SU-DHL-6 (cell line): ENCODE data around the gene IPPK.

Source experiments
- H2AFZ ChIP-seq: fragments of 200-600 bp; sonication (generic); 2 replicates; pipeline ENCODE4 v1.6.1; 2014; ENCODE audit warnings: low read depth, mild to moderate bottlenecking, moderate library complexity, mixed read lengths, antibody characterized with exemption, low read length; ENCODE audit not compliant: severe bottlenecking
- H3F3A ChIP-seq: fragments of 200-600 bp; shearing (Covaris generic); 2 replicates; pipeline ENCODE4 v1.6.0; 2016; ENCODE audit warnings: antibody characterized with exemption, mild to moderate bottlenecking; ENCODE audit not compliant: insufficient read depth
- H3K27ac ChIP-seq: fragments of 200-600 bp; sonication (generic); 2 replicates; pipeline ENCODE4 v1.5.1; 2016; ENCODE audit warnings: low read depth, mild to moderate bottlenecking, low read length, moderate library complexity, mixed read lengths
- H3K27me3 ChIP-seq: fragments of 200-600 bp; sonication (generic), shearing (Covaris generic); 2 replicates; pipeline ENCODE4 v1.6.0; 2014; ENCODE audit warnings: mild to moderate bottlenecking, low read length
- H3K36me3 ChIP-seq: fragments of 200-600 bp; sonication (generic); 2 replicates; pipeline ENCODE4 v1.6.1; 2014; ENCODE audit warnings: mild to moderate bottlenecking, low read length, mixed read lengths
- H3K4me2 ChIP-seq: fragments of 300-600, 200-600 bp; shearing (Covaris generic), sonication (generic); 2 replicates; pipeline ENCODE4 v1.6.0; 2014; ENCODE audit warnings: low read length, low read depth, mild to moderate bottlenecking; ENCODE audit not compliant: poor library complexity, severe bottlenecking
- H3K4me3 ChIP-seq: fragments of 200-600 bp; sonication (generic); 2 replicates; pipeline ENCODE4 v1.5.1; 2014; ENCODE audit warnings: antibody characterized with exemption, low read length, mild to moderate bottlenecking, mixed read lengths; ENCODE audit not compliant: insufficient read depth, poor library complexity, severe bottlenecking
- H3K79me2 ChIP-seq: fragments of 200-600 bp; sonication (generic); 2 replicates; pipeline ENCODE4 v1.6.1; 2014; ENCODE audit warnings: mild to moderate bottlenecking, low read length, moderate library complexity; ENCODE audit not compliant: insufficient read depth
- H3K9ac ChIP-seq: fragments of 200-600 bp; sonication (generic); 2 replicates; pipeline ENCODE4 v1.7.0; 2014; ENCODE audit warnings: mild to moderate bottlenecking, low read length
- H3K9me2 ChIP-seq: fragments of 200-600 bp; sonication (generic); replicated peaks from 2 replicates; pipeline ENCODE4 v1.6.1; 2014; ENCODE audit warnings: low read length; ENCODE audit not compliant: insufficient read depth
- H3K9me3 ChIP-seq: fragments of 200-600 bp; sonication (generic); 2 replicates; pipeline ENCODE4 v1.6.1; 2014; ENCODE audit warnings: low read length, mixed read lengths; ENCODE audit not compliant: insufficient read depth
- H4K20me1 ChIP-seq: fragments of 200-600 bp; sonication (generic); 2 replicates; pipeline ENCODE4 v1.6.1; 2014; ENCODE audit warnings: low read depth, mild to moderate bottlenecking, antibody characterized with exemption, low read length, moderate library complexity, mixed read lengths
- EZH2phosphoT487 ChIP-seq: fragments of 200-600 bp; sonication (generic), shearing (Covaris generic); conservative IDR thresholded peaks from 2 replicates; pipeline ENCODE4 v1.6.1; 2018; ENCODE audit warnings: mild to moderate bottlenecking, antibody characterized with exemption, low read length, moderate library complexity, mixed read lengths
- TF ChIP-seq, protein P1 (sequence below): fragments of 200-600 bp; sonication (generic); IDR thresholded peaks from one replicate; pipeline ENCODE4 v1.5.1; 2017; ENCODE audit warnings: antibody characterized with exemption, mild to moderate bottlenecking, low read length, moderate library complexity; ENCODE audit not compliant: insufficient read depth, poor library complexity, severe bottlenecking

The IPPK gene

DNA sequence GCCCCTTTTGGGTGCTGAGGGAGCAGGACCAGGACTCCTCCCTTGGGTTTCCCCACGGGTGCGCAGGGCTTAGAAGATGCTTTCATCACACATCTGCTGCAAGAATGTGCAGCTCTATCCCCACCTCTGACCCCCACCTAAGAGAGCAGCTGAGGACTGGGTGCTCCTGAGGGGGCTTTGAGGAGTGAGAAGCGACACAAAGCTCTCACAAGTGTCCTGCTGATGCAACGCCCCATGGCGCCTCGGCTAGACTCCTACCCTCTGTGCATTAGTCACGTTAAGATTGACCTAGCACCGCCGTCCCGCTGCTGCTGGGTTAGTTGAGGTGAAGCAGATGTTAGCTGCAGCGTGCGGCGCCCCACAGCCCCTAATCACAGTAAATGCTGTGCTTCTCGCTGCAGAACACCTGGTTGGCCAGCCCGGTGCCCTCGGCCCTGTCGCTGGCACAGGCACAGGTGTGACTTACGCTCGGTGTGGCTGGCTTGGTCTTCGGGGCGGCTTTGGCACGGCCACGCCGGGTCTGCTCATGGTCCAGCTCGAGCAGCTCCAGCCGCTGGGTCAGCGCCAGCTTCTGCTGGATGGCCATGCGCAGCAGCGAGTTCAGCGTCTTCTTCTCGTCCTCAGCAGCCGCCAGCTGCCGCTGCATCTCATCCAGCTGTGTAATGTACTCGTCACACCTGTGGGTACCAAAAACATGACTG, 45.0 kb upstream of the IPPK start:
- no peak overlapping the region for H3K9ac ChIP-seq
- no peak overlapping the region for H3K4me2 ChIP-seq
- no peaks in the 10 kb centered on the region for H3K27me3 ChIP-seq
- peaks cover 15% of the 10 kb centered on the region; the same call in 1 of the 2 replicates for H3K36me3 ChIP-seq
- H3K4me3 ChIP-seq, result no peak overlapping the region
- H3K9me3 ChIP-seq, result no peaks in the 10 kb centered on the region
- no peak overlapping the region for H2AFZ ChIP-seq
- no peaks in the 10 kb centered on the region for H4K20me1 ChIP-seq
- H3K9me2 ChIP-seq, result no peaks in the 10 kb centered on the region
- peaks cover 15% of the 10 kb centered on the region for H3F3A ChIP-seq
- TF ChIP-seq, protein P1, sequence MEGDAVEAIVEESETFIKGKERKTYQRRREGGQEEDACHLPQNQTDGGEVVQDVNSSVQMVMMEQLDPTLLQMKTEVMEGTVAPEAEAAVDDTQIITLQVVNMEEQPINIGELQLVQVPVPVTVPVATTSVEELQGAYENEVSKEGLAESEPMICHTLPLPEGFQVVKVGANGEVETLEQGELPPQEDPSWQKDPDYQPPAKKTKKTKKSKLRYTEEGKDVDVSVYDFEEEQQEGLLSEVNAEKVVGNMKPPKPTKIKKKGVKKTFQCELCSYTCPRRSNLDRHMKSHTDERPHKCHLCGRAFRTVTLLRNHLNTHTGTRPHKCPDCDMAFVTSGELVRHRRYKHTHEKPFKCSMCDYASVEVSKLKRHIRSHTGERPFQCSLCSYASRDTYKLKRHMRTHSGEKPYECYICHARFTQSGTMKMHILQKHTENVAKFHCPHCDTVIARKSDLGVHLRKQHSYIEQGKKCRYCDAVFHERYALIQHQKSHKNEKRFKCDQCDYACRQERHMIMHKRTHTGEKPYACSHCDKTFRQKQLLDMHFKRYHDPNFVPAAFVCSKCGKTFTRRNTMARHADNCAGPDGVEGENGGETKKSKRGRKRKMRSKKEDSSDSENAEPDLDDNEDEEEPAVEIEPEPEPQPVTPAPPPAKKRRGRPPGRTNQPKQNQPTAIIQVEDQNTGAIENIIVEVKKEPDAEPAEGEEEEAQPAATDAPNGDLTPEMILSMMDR, result no peak
- no peak for TF ChIP-seq EZH2phosphoT487
- peaks cover 3% of the 10 kb centered on the region for H3K79me2 ChIP-seq
- no peak overlapping the region for H3K27ac ChIP-seq

DNA sequence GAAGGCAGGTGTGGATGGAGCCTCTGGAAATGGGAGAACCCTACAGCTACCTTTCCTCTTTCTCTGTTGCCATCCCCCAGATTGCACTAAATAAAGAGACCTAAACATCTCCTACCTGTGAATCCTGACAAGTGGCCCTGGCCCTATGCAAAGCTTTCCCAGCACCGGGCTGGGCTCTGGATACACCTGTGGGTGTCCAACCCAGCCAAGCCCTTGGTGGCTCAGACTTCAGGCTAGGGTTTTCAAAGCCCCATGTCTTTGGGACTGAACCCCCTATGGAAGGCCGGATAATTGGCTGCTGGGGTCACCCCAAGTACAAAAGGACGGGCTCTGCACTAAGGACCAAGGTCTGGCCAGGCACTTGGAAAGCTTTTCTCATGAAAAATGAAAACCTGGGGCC, 44.1 kb upstream of the IPPK start:
- no peak overlapping the region for H3K4me2 ChIP-seq
- no peak overlapping the region for H2AFZ ChIP-seq
- peaks cover 3% of the 10 kb centered on the region for H3K79me2 ChIP-seq
- H3K9me2 ChIP-seq, result no peaks in the 10 kb centered on the region
- H3K36me3 ChIP-seq, result peaks cover 15% of the 10 kb centered on the region; the same call in 1 of the 2 replicates
- no peaks in the 10 kb centered on the region for H3K27me3 ChIP-seq
- H3K4me3 ChIP-seq, result no peak overlapping the region
- no peaks in the 10 kb centered on the region for H4K20me1 ChIP-seq
- H3K9ac ChIP-seq, result no peak overlapping the region
- H3K27ac ChIP-seq, result no peak overlapping the region
- H3K9me3 ChIP-seq, result no peaks in the 10 kb centered on the region
- no peak for TF ChIP-seq EZH2phosphoT487
- TF ChIP-seq, protein P1, result no peak
- H3F3A ChIP-seq, result peaks cover 15% of the 10 kb centered on the region

DNA sequence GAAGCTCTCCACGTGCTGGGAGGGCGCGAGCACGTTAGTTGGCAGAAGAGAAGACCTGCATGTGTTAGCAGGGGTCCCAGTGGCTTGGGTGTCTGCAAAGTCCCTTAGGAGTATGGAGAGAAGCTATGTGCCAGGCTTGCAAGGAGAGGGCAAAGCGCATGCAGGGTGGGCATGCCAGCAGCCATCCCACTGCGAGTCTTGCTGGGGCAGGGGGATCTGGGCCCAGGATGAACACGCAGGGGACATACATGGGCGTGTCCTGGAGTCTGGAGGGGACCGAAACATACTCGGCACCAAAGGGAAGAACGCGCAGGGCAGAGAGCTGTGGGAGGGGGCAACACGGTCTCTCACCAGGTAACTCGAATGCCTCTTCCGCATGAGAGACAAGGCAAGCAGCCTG, 43.6 kb upstream of the IPPK start:
- no peak overlapping the region for H3K4me2 ChIP-seq
- no peaks in the 10 kb centered on the region for H3K27me3 ChIP-seq
- peaks cover 15% of the 10 kb centered on the region; the same call in 1 of the 2 replicates for H3K36me3 ChIP-seq
- H3K79me2 ChIP-seq, result peaks cover 3% of the 10 kb centered on the region
- no peak overlapping the region for H3K27ac ChIP-seq
- no peaks in the 10 kb centered on the region for H3K9me3 ChIP-seq
- no peak overlapping the region for H3K9ac ChIP-seq
- TF ChIP-seq EZH2phosphoT487, result no peak
- TF ChIP-seq, protein P1, result no peak
- H3K4me3 ChIP-seq, result no peak overlapping the region
- no peaks in the 10 kb centered on the region for H3K9me2 ChIP-seq
- no peaks in the 10 kb centered on the region for H4K20me1 ChIP-seq
- peaks cover 19% of the 10 kb centered on the region for H3F3A ChIP-seq
- no peak overlapping the region for H2AFZ ChIP-seq
